HG03439 (cell line): ENCODE measurements around the gene COL5A2.

Source experiments
- ATAC-seq: cut with Tn5 transposase; IDR thresholded peaks from one replicate; pipeline ENCODE4 v1.9.1; 2021; ENCODE audit warnings: mild to moderate bottlenecking, moderate library complexity; ENCODE audit not compliant: unreplicated experiment

Gene COL5A2

GRCh38 chr2:189178726-189179569 is 613 bp downstream of the COL5A2 start:
- ATAC-seq = no peak

- ATAC-seq = no peak
Measured at GRCh38 chr2:189178054-189178453, 1.5 kb downstream of the COL5A2 start.

GRCh38 chr2:189177251-189177840 is 2.2 kb downstream of the COL5A2 start:
- ATAC-seq = no peak

- no peak for ATAC-seq
Measured at GRCh38 chr2:189176516-189176915, 3.0 kb downstream of the COL5A2 start.

GRCh38 chr2:189175869-189176433 is 3.6 kb downstream of the COL5A2 start:
- no peak for ATAC-seq

- ATAC-seq = no peak
Measured at GRCh38 chr2:189171956-189172609, 7.5 kb downstream of the COL5A2 start.

- no peak for ATAC-seq
Measured at GRCh38 chr2:189168856-189169499, 10.6 kb downstream of the COL5A2 start.

- no peak for ATAC-seq
Measured at GRCh38 chr2:189165656-189166380, 13.7 kb downstream of the COL5A2 start.

GRCh38 chr2:189164746-189165145 is 14.8 kb downstream of the COL5A2 start:
- ATAC-seq = no peak

GRCh38 chr2:189163889-189164288 is 15.7 kb downstream of the COL5A2 start:
- no peak for ATAC-seq

- no peak for ATAC-seq
Measured at GRCh38 chr2:189162566-189162965, 17.0 kb downstream of the COL5A2 start.

GRCh38 chr2:189161894-189162293 is 17.7 kb downstream of the COL5A2 start:
- ATAC-seq = no peak

GRCh38 chr2:189159717-189160116 is 19.8 kb downstream of the COL5A2 start:
- ATAC-seq = no peak

- no peak for ATAC-seq
Measured at GRCh38 chr2:189159273-189159672, 20.3 kb downstream of the COL5A2 start.

- ATAC-seq = no peak
Measured at GRCh38 chr2:189157939-189158338, 21.6 kb downstream of the COL5A2 start.

GRCh38 chr2:189157456-189157855 is 22.1 kb downstream of the COL5A2 start:
- ATAC-seq = no peak

GRCh38 chr2:189155795-189156194 is 23.8 kb downstream of the COL5A2 start:
- no peak for ATAC-seq

- no peak for ATAC-seq
Measured at GRCh38 chr2:189153619-189154018, 25.9 kb downstream of the COL5A2 start.

GRCh38 chr2:189152483-189152882 is 27.1 kb downstream of the COL5A2 start:
- ATAC-seq = no peak

- no peak for ATAC-seq
Measured at GRCh38 chr2:189151906-189152305, 27.7 kb downstream of the COL5A2 start.
